ENCODE measurements around the gene ITGAX. TPM values are rescaled to one million over a fixed set of nuclear protein-coding genes. Genes with fewer than 3 reads are reported as not detected.

ITGAX gene
- total RNA-seq, 1 donor from 2014 or later, result not detected

GRCh38 chr16:31420037-31420436 lies 65.1 kb downstream of the ITGAX start:
- H3K27me3 Mint-ChIP-seq (ENCODE audit: unreplicated experiment), result peaks cover 10% of the 10 kb centered on the region
- no peak for DNase-seq (ENCODE audit: low spot score)
- H3K36me3 Mint-ChIP-seq (ENCODE audit: low read depth, unreplicated experiment), result peaks cover 6% of the 10 kb centered on the region
- no peak overlapping the region for H3K4me3 Mint-ChIP-seq (ENCODE audit: unreplicated experiment)
- peaks cover 3% of the 10 kb centered on the region for H3K4me1 Mint-ChIP-seq (ENCODE audit: unreplicated experiment)
- H3K9me3 Mint-ChIP-seq (ENCODE audit: unreplicated experiment), result no peaks in the 10 kb centered on the region
- TF ChIP-seq, protein P1, sequence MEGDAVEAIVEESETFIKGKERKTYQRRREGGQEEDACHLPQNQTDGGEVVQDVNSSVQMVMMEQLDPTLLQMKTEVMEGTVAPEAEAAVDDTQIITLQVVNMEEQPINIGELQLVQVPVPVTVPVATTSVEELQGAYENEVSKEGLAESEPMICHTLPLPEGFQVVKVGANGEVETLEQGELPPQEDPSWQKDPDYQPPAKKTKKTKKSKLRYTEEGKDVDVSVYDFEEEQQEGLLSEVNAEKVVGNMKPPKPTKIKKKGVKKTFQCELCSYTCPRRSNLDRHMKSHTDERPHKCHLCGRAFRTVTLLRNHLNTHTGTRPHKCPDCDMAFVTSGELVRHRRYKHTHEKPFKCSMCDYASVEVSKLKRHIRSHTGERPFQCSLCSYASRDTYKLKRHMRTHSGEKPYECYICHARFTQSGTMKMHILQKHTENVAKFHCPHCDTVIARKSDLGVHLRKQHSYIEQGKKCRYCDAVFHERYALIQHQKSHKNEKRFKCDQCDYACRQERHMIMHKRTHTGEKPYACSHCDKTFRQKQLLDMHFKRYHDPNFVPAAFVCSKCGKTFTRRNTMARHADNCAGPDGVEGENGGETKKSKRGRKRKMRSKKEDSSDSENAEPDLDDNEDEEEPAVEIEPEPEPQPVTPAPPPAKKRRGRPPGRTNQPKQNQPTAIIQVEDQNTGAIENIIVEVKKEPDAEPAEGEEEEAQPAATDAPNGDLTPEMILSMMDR (IDR thresholded peaks at IDR 0.05; ENCODE audit: unreplicated experiment), result no peak
- no peak overlapping the region for H3K27ac Mint-ChIP-seq (ENCODE audit: unreplicated experiment)

- no peak for DNase-seq (ENCODE audit: low spot score)
- Mint-ChIP-seq H3K4me1 (ENCODE audit: unreplicated experiment) (peaks cover 3% of the 10 kb centered on the region), H3K9me3 (ENCODE audit: unreplicated experiment) (no peaks in the 10 kb centered on the region), H3K27me3 (ENCODE audit: unreplicated experiment) (peaks cover 6% of the 10 kb centered on the region), H3K36me3 (ENCODE audit: low read depth, unreplicated experiment) (peaks cover 4% of the 10 kb centered on the region), H3K4me3 (ENCODE audit: unreplicated experiment) (no peak overlapping the region), H3K27ac (ENCODE audit: unreplicated experiment) (no peak overlapping the region)
- TF ChIP-seq, protein P1 (IDR thresholded peaks at IDR 0.05; ENCODE audit: unreplicated experiment), result no peak
Measured at GRCh38 chr16:31421587-31421986, 66.6 kb downstream of the ITGAX start.

- Mint-ChIP-seq H3K4me1 (ENCODE audit: unreplicated experiment) (peaks cover 3% of the 10 kb centered on the region), H3K4me3 (ENCODE audit: unreplicated experiment) (peak overlapping the region; percentile 18), H3K36me3 (ENCODE audit: low read depth, unreplicated experiment) (peaks cover 4% of the 10 kb centered on the region), H3K27me3 (ENCODE audit: unreplicated experiment) (peaks cover 6% of the 10 kb centered on the region), H3K9me3 (ENCODE audit: unreplicated experiment) (no peaks in the 10 kb centered on the region), H3K27ac (ENCODE audit: unreplicated experiment) (no peak overlapping the region)
- TF ChIP-seq, protein P1 (IDR thresholded peaks at IDR 0.05; ENCODE audit: unreplicated experiment), result no peak
- DNase-seq (ENCODE audit: low spot score), result no peak
Measured at GRCh38 chr16:31423241-31423640, 68.3 kb downstream of the ITGAX start.

DNA sequence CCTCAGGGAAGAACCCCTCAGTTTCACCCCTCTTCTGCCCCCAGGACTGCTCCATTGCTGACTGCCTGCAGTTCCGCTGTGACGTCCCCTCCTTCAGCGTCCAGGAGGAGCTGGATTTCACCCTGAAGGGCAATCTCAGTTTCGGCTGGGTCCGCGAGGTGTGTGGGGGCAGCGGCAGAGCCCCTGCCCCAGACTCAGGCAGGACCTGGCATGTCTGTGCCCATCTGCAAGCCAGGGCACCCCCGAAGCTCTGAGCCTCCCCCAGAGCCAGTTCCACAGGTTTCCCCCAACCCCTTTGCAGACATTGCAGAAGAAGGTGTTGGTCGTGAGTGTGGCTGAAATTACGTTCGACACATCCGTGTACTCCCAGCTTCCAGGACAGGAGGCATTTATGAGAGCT lies 68.8 kb downstream of the ITGAX start:
- peaks cover 3% of the 10 kb centered on the region for H3K4me1 Mint-ChIP-seq (ENCODE audit: unreplicated experiment)
- DNase-seq (ENCODE audit: low spot score), result no peak
- H3K27me3 Mint-ChIP-seq (ENCODE audit: unreplicated experiment), result peaks cover 8% of the 10 kb centered on the region
- TF ChIP-seq, protein P1 (IDR thresholded peaks at IDR 0.05; ENCODE audit: unreplicated experiment), result no peak
- no peaks in the 10 kb centered on the region for H3K9me3 Mint-ChIP-seq (ENCODE audit: unreplicated experiment)
- H3K36me3 Mint-ChIP-seq (ENCODE audit: low read depth, unreplicated experiment), result peaks cover 4% of the 10 kb centered on the region
- no peak overlapping the region for H3K27ac Mint-ChIP-seq (ENCODE audit: unreplicated experiment)
- peak overlapping the region; percentile 18 for H3K4me3 Mint-ChIP-seq (ENCODE audit: unreplicated experiment)

DNA sequence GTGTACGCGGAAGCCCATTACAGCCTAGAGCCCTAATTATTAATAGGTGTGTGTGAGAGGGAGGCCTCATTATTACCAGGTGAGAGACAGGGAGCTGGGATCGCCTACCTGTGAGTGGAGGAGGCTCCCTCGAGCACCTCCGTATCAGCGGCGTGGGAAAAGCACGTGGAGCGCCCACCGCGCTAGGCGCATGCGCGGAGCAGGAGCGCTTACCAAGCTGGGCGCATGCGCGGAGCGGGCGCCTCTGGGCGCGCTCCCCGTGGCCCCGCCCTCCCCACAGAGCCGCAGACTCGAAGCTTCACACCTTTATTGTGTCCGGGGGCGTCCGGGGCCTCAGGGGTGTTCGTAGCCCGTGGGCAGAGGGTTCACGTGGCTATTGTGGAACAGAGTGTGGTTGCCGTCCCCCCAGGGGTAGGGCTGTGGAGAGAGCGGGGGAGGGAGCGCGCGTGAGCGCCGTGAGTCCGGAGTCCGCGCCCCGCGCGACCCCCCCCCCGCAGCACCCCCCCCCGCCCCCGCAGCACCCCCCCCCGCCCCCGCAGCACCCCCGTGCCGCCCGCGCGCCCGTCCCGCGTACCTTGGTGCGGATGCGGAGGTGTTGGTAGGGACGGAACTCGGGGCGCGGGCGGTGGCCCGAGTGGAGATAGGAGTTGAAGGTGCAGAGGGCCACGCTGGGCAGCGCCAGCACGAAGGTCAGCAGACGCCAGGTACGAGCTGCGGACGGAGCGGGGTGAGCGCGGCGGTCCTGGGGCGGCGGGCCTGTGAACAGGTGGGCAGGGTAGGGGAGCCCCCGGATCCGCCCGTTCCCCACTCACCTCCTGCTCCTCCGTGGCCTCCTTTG lies 72.7 kb downstream of the ITGAX start:
- DNase-seq (ENCODE audit: low spot score), result no peak
- no peaks in the 10 kb centered on the region for H3K4me1 Mint-ChIP-seq (ENCODE audit: unreplicated experiment)
- H3K9me3 Mint-ChIP-seq (ENCODE audit: unreplicated experiment), result no peaks in the 10 kb centered on the region
- H3K4me3 Mint-ChIP-seq (ENCODE audit: unreplicated experiment), result no peak overlapping the region
- H3K36me3 Mint-ChIP-seq (ENCODE audit: low read depth, unreplicated experiment), result peaks cover 4% of the 10 kb centered on the region
- H3K27me3 Mint-ChIP-seq (ENCODE audit: unreplicated experiment), result peaks cover 8% of the 10 kb centered on the region
- TF ChIP-seq, protein P1 (IDR thresholded peaks at IDR 0.05; ENCODE audit: unreplicated experiment), result no peak
- no peak overlapping the region for H3K27ac Mint-ChIP-seq (ENCODE audit: unreplicated experiment)

All from endothelial cell (in vitro differentiated cells).